KOPT-K1 (cell line): ENCODE results near the gene COX5A.
"Not testable (repeated sequence)": the region's sequence is repeated elsewhere in the genome, so short reads cannot be mapped to it uniquely, and the experiment has no call there.

Experiments
- H3K27ac ChIP-seq: fragments of 200-600 bp; sonication (generic); 2 replicates; pipeline ENCODE4 v1.5.1; 2016; ENCODE audit warnings: antibody characterized with exemption, mild to moderate bottlenecking, low read depth, low read length; ENCODE audit not compliant: poor library complexity, severe bottlenecking
- H3K36me3 ChIP-seq: fragments of 200-600 bp; sonication (generic); 2 replicates; pipeline ENCODE4 v1.5.1; 2017; ENCODE audit warnings: antibody characterized with exemption, mild to moderate bottlenecking, low read length, moderate library complexity; ENCODE audit not compliant: insufficient read depth
- H3K9me3 ChIP-seq: fragments of 200-600 bp; sonication (generic); 2 replicates; pipeline ENCODE4 v1.5.1; 2017; ENCODE audit warnings: antibody characterized with exemption, low read length, mild to moderate bottlenecking; ENCODE audit not compliant: insufficient read depth, poor library complexity, severe bottlenecking

Gene COX5A

DNA sequence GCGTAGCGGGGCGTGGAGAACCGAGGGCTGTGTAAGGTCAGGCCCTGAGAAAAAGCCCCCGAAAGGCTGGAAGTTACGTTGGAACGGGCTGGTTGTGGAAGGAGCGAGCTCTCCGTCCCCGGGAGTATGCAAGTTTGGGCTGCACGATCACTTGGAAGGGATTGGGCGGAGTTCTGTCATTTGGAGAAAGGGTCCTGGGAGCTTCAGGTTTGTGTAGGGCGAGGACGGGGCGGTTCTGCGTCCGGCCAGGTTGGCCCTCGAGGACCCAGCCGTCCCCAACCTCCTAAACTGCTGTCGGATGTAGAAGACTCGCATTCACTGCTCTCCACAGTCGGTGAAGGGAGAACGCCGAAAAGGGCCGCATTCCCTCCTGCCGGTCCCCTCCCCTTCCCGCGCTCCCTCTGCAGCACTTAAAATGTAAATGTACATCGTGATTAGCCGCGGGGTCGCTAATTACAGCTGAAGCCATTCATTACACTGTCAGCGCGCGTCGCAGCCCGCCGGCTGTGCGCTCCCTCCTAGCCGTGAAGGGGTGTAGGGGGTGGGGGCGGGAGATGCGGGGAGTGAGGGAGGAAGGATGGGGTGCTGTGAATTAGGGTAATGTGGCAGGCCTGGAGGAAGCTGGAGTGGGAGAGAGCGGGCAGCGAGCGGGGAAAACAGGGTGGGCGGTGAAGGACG, 21.2 kb upstream of the COX5A start:
- Histone ChIP-seq H3K27ac (no peak overlapping the region), H3K9me3 (no peaks in the 10 kb centered on the region), H3K36me3 (no peaks in the 10 kb centered on the region)

DNA sequence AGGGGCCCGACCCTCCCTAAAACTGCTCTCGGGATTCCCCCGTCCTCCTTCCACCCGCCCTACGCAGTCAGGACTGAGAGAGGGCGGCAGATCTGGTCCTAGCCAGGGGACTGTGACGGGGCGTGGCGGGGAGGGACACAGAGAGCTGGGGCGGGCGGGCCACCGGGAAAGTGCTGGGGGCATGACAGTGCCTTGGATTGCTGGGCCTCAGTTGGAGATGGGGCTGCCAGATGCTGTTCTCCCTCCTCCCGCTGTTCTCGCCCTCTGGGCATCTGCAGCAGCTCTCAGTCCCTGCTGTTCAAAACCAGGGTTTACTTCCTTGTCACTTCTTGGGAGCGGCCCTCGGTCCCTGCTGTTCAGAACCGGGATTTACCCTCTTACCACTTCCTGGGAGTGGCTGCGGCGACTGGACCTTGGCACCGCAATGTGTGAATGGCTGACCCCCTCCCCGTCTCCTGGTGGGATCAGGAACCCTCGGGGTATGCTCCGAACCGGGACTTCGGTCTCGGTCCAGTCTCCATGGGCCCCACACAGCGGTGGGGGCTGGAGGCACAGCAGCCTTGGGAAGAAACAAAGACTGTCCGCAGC, 20.5 kb upstream of the COX5A start:
- no peaks in the 10 kb centered on the region for H3K36me3 ChIP-seq

DNA sequence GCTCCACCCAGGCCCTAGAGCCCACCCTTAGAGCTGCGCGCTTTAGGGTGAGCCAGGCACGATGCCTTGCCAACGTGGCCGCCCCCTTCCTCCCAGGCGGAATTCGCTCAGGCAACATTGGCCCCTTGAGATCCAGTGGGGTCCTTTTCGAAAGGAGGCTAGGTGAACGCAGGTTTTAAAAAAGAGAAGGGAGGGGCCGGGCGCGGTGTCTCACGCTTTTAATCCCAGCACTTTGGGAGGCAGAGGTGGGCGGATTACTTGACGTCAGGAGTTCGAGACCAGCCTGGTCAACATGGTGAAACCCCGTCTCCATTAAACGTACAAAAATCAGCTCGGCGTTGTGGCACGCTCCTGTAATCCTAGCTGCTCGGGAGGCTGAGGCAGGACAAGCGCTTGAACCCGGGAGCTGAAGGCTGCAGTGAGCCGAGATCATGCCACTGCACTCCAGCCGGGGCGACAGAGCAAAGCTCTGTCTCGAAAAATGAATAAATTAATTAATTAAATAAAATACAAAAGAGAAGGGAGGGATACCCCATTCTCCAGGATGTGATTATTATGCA, 19.7 kb upstream of the COX5A start:
- Histone ChIP-seq H3K36me3 (no peaks in the 10 kb centered on the region), H3K27ac (no peak overlapping the region), H3K9me3 (no peaks in the 10 kb centered on the region)

More for the DNA sequence above, 20.5 kb upstream of the COX5A start:
- Histone ChIP-seq H3K27ac (no peak overlapping the region), H3K9me3 (no peaks in the 10 kb centered on the region)

DNA sequence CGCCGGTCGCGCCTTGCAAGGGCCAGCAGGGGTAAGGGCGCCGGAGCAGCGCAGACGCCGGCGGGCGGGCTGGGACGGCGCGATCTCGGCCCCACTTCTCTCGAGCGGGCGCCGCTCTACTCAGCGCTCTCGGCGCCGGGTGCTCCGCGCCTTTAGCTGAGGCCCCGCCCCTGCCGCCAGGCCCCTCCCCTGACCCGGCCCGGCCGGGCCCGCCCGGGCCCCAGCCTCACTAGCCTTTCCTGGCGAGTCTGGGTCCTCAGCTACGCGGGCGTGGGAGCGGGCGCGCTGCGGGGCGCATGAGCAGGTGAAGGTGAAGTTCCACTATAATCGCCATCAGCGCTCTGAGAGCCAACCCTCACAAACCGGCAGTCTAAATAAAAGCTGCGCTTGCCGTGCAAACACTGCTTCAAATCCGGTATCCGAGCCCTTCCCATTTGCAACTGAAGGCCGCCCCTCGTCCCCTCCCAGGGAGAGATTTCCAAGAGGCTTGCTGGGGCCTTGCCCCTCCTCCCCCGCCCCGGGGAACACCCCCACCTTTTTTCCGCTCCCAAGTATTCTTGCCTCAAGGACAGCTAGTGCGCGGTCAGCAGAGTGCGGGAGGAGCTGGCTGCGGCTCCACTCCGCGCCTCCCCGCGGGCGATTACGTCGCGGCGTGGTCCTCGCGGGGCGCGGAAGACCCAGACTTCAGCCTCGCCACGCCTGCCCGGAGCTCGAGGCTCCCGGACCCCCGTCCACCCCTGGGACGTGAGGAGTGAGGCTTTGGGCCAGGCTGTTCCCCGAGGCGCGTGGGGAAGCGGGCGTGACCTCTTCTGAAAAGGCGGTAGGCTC, 19.0 kb upstream of the COX5A start, which contains the start of gene RPP25:
TSS of gene RPP25 (minus strand) at position 125 of the 828 bp plus-strand sequence. CDS start 189 bp downstream, outside the sequence.
- no peaks in the 10 kb centered on the region for H3K9me3 ChIP-seq
- H3K27ac ChIP-seq: no peak within 1 kb of the TSS
- no peaks in the 10 kb centered on the region for H3K36me3 ChIP-seq

DNA sequence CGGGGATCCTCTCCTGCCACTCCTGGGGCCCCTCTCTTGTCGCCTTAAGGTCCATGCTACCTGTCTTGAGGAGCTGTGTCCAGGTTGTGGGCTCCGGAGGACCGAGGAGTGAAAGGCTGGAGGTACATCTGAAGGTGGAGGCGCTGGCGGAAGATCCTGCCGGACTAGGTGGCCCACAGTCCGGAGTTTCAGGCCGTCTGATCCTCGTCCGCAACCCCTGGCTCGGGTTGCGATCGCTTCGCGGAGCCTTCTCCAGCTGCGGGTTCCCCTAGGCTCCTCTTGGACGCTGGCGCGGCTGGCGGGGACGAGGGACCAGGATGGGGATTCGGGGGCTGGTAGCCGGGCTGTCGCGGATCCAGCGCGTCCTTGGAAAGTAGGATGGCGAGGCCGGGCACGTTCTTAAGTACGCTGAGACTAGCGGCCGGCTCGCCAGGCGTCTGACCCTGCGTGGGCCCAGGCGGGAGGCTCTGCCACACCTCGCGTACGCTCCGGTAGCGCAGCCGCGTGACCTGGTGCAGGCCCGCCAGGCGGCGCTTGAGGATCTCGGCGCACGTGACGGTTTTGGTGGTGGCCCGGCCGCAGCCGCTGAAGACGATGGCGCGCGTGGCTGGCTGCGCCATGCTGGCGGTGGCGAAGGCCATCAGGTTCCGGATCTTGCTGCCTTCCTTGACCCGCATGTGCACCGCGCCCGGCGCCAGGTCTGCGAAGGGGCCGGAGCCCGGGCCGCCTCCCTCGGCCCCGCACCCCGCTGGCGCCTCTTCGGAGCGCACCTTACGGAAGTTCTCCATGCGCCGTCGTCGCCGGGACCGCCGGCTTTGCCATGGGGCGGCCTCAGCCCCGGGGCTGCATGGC, 18.1 kb upstream of the COX5A start:
- Histone ChIP-seq H3K27ac (no peak overlapping the region), H3K36me3 (no peaks in the 10 kb centered on the region), H3K9me3 (no peaks in the 10 kb centered on the region)

DNA sequence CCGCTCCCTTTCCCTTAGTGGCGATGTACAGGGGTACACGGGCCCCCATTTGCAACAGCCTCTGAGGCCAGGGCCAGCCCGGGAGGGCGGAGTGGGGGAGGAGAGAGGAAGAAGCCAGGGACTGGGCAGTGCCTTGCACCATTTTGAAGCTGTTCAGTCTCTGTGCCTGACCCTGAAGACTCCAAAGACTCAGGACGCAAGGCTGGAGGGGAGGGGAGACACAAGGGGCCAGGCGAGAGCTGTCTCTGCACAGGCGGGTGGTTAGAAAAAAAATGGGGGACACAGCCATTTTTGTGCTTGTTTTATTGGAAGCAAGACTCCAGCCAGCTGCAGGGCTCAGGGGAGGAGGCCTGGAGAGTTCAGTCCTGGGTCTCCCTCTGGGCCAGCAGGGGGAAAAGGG, 17.1 kb upstream of the COX5A start:
- H3K36me3 ChIP-seq: no peaks in the 10 kb centered on the region
- H3K9me3 ChIP-seq: no peaks in the 10 kb centered on the region
- H3K27ac ChIP-seq: no peak overlapping the region

DNA sequence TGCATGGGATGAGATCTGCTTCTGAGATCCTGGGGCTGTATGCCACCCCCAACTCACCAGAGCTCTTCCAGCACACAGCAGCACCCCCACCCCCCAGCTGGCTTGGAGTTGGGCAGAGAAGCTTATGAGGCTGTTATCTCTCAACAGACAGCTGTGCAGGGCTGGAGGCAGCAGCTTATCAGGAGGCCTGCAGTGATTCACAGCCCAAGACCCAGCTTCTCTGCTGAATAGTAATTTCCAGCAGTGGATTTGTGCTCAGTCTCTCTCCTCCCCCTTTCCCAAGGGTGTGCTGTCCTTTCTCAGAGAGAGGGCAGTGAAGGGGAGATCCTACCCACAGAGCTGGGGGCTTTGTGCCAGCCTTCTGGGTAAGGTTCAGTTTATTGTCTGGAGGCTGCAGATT, 16.6 kb upstream of the COX5A start:
- Histone ChIP-seq H3K9me3 (no peaks in the 10 kb centered on the region), H3K27ac (no peak overlapping the region), H3K36me3 (no peaks in the 10 kb centered on the region)

DNA sequence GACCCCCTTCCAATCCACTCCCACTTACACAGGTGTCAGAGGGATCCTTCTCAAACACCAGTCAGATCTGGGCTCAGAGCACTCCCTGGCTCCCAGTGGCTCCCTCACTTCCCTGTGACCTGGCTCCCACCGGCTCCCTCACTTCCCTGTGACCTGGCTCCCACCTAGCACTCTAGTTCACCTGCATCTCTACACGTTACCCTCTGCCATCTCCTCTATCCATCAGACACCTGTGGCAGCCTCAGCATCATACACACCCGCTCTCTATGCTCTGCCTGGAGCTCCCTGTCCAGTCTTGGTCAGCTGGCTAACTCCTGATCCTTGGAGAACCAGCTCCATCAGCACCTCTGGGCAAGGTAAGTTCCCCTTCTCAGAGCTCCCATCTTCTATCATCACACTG, 13.1 kb upstream of the COX5A start:
- no peak overlapping the region for H3K27ac ChIP-seq
- H3K9me3 ChIP-seq: no peaks in the 10 kb centered on the region
- no peaks in the 10 kb centered on the region for H3K36me3 ChIP-seq

DNA sequence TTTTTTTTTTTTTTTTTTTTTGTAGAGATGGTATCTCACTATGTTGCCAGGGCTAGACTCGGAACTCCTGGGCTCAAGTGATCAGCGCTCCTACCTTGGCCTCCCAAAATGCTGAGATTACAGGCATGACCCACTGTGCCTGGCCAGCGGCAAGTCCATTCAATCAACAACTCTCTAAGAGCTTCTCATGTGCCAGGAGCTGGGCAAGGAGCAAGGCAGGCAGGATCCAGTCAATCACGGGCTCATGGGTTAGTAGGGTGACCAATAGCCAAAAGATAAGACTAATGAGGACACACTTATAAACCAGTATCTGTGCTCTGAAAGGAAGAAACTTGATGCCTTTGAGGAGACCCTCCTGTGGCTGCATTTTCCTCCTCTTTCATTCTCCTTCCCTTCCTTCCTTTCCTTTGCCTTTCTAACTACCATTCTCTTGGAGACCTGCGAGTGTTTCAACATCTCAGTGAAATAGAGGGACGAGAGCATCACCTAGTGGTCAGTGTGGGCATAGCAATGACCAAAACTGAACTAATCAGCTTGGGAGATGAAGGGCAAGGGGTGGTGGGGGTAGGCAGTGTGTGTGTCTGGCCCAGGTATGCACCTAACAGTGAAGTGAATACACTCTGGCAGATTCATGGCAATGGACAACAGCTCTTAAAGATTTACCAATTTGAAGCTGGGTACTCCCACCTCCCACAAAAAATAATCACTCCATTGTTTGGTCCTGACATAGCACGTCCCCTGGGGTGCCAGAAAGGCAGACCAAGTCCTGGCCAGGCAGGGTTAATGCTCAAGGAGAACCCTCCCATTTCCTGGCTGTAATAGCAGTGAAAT, 12.4 kb upstream of the COX5A start:
- no peak overlapping the region for H3K27ac ChIP-seq
- H3K36me3 ChIP-seq: no peaks in the 10 kb centered on the region
- H3K9me3 ChIP-seq: no peaks in the 10 kb centered on the region

DNA sequence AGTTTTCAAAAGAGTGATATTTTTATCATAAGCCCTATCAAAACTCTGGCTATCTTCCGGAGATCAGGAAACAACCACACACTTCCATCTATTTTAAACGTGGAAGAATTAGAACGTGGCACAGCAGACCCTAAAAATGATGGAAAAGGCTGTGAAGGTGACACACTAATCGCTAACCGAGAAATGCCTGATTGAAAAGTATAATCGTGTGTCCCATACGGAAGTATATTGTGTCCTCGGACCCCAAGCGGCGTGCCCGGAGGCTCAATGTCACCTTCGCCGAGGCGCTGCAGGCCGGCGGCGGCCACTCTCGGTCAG, 642 bp downstream of the COX5A start:
- Histone ChIP-seq H3K27ac (peak overlapping the region; percentile 89), H3K9me3 (no peaks in the 10 kb centered on the region), H3K36me3 (peaks cover 20% of the 10 kb centered on the region)

DNA sequence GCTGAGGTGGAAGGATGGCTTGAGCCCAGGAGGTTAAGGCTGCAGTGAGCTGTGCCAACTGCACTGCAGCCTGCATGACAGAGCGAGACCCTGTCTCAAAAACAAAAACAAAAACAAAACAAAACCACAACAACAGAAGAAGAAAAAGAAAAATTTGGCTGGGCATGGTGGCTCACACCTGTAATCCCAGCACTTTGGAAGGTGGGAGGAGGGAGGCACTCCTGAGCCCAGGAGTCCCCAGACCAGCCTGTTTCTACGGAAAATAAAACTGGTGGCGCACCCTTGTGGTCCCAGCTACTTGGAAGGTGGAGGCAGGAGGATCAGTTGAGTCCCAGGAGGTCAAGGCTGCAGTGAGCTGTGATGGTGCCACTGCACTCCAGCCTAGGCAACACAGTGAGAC, 2.7 kb downstream of the COX5A start:
- not testable (repeated sequence) for H3K27ac ChIP-seq, H3K9me3 ChIP-seq
- peaks cover 39% of the 10 kb centered on the region for H3K36me3 ChIP-seq

DNA sequence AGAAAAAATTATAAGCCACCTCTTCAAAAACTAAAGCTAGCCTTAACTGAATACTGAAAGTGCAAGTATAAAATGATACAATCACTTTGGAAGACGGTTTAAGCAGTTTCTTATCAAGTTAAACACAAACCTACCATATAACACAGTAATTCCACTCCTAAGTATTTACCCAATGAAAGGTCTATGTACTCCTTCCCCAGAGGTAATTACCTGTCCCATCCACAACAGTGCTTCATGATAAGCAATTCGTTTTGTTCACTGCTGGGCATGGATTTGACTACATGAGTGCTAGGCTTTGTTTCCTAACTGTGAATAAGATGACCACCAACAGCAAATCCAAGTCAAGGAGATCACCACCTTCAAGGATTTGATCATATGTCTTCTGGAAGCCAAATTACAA, 4.3 kb downstream of the COX5A start:
- H3K36me3 ChIP-seq: peaks cover 55% of the 10 kb centered on the region
- H3K27ac ChIP-seq: no peak overlapping the region
- H3K9me3 ChIP-seq: no peaks in the 10 kb centered on the region

DNA sequence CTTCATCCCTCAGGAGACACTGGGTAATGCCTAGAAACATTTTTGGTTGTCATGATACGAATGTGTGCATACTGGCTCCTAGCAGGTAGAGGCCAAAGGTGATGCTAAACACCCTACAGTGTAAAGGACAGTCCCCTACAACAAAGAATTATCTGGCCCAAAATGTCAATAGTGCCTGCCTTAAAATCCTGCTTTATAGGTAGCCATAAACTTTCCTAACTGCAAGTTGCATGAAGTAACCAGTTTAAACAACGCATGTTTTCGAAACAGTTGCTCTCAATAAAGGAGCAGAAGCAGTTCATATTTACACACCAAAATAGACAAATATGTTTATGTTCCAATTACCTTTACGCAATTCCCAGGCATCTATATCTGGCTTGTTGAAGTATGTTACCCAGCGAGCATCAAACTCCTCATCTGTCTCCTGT, 9.1 kb downstream of the COX5A start:
- Histone ChIP-seq H3K36me3 (peaks cover 79% of the 10 kb centered on the region), H3K9me3 (no peaks in the 10 kb centered on the region), H3K27ac (no peak overlapping the region)

DNA sequence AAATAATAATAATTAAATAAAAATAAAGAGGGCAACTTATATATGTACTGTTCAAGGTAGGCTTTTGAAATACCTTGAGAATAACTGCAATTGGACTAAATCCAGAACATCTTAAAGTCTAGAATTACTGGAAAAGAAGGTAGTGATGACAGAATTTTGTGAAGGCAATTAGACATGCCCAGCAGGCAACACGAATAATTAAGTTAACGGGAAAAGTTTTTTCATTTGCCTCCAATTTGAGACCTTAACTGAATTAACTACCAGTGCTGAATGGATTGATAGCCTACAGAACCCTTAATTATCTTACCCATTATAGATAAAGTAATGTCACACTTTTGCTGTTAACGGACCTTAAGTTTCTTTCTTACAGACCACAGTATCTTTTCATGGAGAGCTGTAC, 13.3 kb downstream of the COX5A start:
- Histone ChIP-seq H3K9me3 (no peaks in the 10 kb centered on the region), H3K36me3 (peaks cover 91% of the 10 kb centered on the region), H3K27ac (no peak overlapping the region)
